GM21360 (cell line): ENCODE data around the gene SPTBN1.
"Not testable (repeated sequence)": the region's sequence is repeated elsewhere in the genome, so short reads cannot be mapped to it uniquely, and the experiment has no call there.

Experiments
- ATAC-seq: cut with Tn5 transposase; IDR thresholded peaks from one replicate; pipeline ENCODE4 v1.9.1; 2021; ENCODE audit warnings: mild to moderate bottlenecking, moderate library complexity; ENCODE audit not compliant: unreplicated experiment

SPTBN1 gene

DNA sequence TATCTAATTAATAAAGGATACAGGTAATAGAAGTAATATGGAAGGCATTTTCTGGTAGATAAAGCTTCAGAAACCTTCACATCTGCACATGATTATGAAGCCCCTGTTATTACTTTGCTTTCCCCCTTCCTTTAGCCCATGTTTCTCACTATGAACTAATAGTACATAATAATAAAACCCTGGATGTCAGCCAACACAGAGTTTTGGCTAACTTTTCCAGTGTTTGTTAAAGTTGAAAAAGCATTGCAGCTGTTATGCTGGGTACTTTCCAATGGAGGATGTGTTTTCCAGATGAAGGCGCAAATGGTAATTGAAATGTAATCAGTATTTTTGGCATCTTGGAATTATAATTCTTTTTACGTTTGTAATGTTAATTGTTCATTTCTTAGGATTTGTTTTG is 43.5 kb downstream of the SPTBN1 start:
- no peak for ATAC-seq

- ATAC-seq: no peak
Measured at GRCh38 chr2:54500404-54501205, 44.5 kb downstream of the SPTBN1 start.

GRCh38 chr2:54502731-54503130 is 46.6 kb downstream of the SPTBN1 start:
- no peak for ATAC-seq

DNA sequence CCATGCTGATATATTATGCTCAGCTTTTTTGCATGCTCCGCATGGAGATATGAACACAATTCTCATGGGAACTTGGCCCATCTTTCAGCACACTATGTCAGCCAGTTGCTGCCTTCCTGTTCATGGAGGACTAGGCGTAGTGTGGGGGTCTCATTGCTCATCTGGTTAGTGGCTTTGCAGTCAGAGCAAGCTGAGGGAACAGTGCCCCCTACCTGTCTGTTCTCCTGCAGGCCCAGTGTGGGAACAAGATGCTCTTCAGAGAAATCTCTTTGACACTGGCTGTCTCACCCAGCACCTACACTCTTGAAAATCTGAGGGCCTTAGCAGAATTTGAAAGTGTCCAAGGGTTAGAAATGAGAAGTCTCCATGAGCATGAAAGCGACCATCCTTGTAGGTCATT is 47.1 kb downstream of the SPTBN1 start:
- peak; percentile 73 for ATAC-seq

- ATAC-seq: no peak
Measured at GRCh38 chr2:54503828-54504227, 47.7 kb downstream of the SPTBN1 start.

GRCh38 chr2:54504866-54505265 is 48.7 kb downstream of the SPTBN1 start:
- ATAC-seq: no peak

GRCh38 chr2:54508541-54508940 is 52.4 kb downstream of the SPTBN1 start:
- no peak for ATAC-seq

DNA sequence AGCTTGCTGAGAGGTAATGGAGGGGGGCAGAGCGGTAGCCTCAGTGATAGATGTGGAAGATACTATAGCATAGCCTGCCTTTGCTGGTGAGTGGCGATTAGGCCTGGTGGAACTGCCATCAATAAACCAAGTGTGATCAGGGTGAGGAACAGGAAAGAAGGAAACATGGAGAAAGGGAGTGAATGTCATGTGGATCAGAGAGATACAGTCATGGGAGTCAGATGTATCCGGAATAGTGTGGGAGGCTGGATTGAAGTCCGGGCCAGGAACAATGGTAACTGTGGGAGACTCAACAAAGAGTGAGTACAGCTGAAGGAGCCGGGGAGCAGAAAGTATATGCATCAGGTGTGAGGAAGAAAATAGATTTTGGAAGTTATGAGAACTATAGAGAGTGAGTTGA is 52.9 kb downstream of the SPTBN1 start:
- not testable (repeated sequence) for ATAC-seq

GRCh38 chr2:54510916-54511315 is 54.8 kb downstream of the SPTBN1 start:
- no peak for ATAC-seq

DNA sequence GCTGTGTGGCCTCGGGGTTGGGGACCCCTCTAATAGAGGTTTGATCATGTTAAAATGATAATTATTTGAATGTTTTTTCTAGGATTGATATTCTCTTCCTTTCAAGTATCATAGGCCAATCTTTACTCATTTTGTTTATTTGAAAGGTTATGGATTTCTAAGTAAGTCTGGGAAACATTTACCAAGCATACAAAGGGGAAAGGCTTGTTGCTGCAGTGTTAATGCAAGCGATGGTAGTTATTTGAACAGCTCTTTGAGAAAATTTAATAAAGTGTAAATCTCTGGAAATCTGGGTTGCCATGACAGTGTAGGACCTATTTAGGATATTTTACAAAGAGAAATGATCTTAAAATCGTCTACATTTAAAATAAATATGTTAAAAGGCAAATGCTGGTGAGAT is 56.1 kb downstream of the SPTBN1 start:
- ATAC-seq: no peak

GRCh38 chr2:54512663-54513362 is 56.7 kb downstream of the SPTBN1 start:
- no peak for ATAC-seq

DNA sequence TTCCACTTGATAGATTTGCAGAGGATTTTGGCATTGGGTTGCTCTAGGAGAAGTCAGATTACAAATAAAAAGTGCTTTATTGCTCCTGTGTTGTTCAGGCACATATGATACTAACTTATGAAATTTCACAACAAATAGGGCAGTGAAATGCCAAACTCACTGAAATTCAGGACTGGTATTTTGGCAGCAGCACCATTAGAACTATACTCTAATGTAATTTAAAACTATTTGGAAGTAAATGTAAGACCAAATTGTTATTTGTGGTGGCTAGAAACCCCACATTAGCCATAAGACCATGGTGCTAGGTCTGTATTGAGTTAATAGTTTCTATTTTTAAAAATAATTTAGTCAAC is 57.2 kb downstream of the SPTBN1 start:
- ATAC-seq: no peak

DNA sequence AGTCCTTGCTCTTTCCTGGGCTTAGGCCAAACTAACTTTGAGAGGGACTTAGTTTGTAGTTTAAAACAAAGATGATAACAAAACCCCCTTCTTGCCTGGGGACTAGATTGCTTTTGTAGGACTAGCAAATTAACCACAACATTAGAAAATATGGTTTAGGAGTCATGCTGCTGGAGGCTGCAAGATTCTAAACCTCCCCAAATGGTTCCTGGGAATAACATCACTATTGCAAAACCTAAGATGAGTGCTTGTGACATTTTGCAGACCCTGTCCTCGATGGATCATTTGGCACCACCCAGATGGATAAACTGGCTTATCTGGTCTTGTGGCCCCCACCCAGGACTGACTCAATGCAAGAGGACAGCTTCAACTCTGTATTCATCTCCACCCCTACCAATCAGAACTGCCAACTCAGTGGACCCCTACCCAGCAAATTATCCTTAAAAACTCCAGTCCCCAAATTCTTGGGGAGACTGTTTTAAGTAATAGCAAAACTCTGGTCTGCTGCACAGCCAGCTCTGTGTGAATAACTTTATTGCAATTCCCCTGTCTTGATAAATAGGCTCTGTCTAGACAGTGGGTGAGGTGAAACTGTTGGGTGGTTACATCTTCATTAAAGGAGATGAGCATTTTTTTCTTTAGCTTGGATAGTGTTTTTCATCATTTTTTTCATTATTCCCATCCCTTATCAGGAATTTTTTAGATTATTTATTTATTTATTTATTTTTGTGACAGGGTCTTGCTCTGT is 58.9 kb downstream of the SPTBN1 start:
- no peak for ATAC-seq

- no peak for ATAC-seq
Measured at GRCh38 chr2:54516842-54517241, 60.7 kb downstream of the SPTBN1 start.

DNA sequence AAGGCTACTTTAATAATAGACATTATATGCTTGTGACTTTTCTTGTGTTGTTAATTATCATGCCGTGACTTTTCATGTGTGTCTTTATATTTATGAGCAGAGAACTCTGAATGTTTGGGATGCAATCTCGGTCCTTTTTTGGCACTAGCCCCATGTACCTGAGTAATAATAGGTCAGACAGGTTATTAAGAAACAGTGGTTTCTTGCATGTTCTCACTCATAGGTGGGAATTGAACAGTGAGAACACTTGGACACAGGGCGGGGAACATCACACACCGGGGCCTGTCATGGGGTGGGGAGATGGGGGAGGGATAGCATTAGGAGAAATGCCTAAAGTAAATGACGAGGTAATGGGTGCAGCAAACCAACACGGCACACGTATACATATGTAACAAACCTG is 61.9 kb downstream of the SPTBN1 start:
- ATAC-seq: not testable (repeated sequence)

GRCh38 chr2:54518430-54518829 is 62.3 kb downstream of the SPTBN1 start:
- ATAC-seq: no peak

GRCh38 chr2:54519841-54520459 is 63.8 kb downstream of the SPTBN1 start:
- no peak for ATAC-seq

- ATAC-seq: no peak
Measured at GRCh38 chr2:54520687-54521086, 64.6 kb downstream of the SPTBN1 start.

GRCh38 chr2:54522624-54523281 is 66.6 kb downstream of the SPTBN1 start:
- peak; percentile 74 for ATAC-seq

DNA sequence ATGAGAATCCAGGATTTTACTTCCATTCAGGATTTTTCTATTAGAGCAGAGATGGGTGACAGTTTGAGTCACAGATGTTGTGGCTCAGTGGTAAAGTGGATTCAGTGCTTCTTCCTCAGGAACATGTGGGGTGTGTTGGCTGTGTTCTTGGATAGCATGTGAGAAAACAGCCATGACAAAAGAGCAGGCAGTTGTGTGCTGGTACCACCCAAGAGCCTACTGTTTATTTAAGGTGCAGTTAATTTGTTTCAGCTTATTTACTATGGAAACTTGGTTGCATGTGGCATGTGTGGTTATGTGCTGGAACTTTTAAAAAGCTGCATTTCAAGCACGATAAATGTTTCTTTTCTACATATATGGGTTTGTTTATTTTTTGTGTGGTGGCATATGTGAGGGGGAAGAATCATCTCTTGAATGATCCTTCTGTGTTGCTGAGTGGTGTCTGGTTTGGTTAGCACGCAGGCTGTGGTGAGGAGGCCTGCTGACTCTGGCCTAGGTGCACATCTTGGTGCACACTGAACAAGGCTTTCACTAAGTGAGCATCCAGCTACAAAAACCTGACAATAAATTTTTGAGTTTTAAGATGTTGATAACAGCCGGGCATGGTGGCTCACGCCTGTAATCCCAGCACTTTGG is 67.3 kb downstream of the SPTBN1 start:
- ATAC-seq: no peak
